Psoas muscle (tissue), 8 donors: ENCODE measurements around the gene CDKAL1. TPM values are rescaled to one million over a fixed set of nuclear protein-coding genes. Genes with fewer than 3 reads are reported as not detected.
"Not testable (repeated sequence)": the region's sequence is repeated elsewhere in the genome, so short reads cannot be mapped to it uniquely, and the experiment has no call there.

Experiments used
- ATAC-seq, 4 donors: fragments of 200-7000 bp; cut with Tn5 transposase; one replicate each; pipeline ENCODE4 v1.9.1; 2020; ENCODE audit warnings: moderate library complexity in 3 of 4, mild to moderate bottlenecking in 2 of 4
- DNase-seq, 2 donors: peaks; one replicate each; pipeline ENCODE4 v3.0.0-alpha.2; 2020
- H3K27ac ChIP-seq: fragments of 200-600 bp; one replicate; pipeline ENCODE4 v1.8.0; 2022
- H3K27me3 ChIP-seq, 3 donors: fragments of 200-600 bp in 1 of 3; one replicate each; pipeline versions ENCODE4 v1.6.1 to v1.8.0; 2013 to 2022; ENCODE audit warnings: low read length in 2 of 3, mild to moderate bottlenecking in 2 of 3, moderate library complexity in 1 of 3; ENCODE audit not compliant: insufficient read depth in 3 of 3
- H3K36me3 ChIP-seq, 2 donors: fragments of 200-600 bp in 1 of 2; one replicate each; pipeline versions ENCODE4 v1.6.1 to v1.8.0; 2013 to 2022; ENCODE audit warnings: low read depth in 1 of 2, mild to moderate bottlenecking in 1 of 2, moderate library complexity in 1 of 2; ENCODE audit not compliant: insufficient read depth in 1 of 2
- H3K4me1 ChIP-seq: fragments of 200-600 bp; one replicate; pipeline ENCODE4 v1.8.0; 2022
- H3K4me3 ChIP-seq: fragments of 200-600 bp; one replicate; pipeline ENCODE4 v1.8.0; 2022; ENCODE audit warnings: mild to moderate bottlenecking
- H3K9me3 ChIP-seq: fragments of 200-600 bp; one replicate; pipeline ENCODE4 v1.8.0; 2022
- CTCF ChIP-seq: fragments of 200-600 bp; IDR thresholded peaks from one replicate; pipeline ENCODE4 v1.8.0; 2022; ENCODE audit warnings: antibody characterized with exemption
- WGBS, 3 donors: extraction: QIAGEN DNeasy Blood & Tissue Kit; methylation state at CpG; one replicate each; pipeline versions ENCODE4 v1.1.6 to v1.1.7; 2013; 5-methylcytosine and 5-hydroxymethylcytosine counted together
- intact Hi-C, 2 donors: fragments of 100-400 bp; cut with DNase I; formaldehyde crosslinking; loops; one replicate each; pipeline versions ENCODE4 v1.11.0 to v1.14.2; 2022
- polyA plus RNA-seq, 3 donors: library from polyadenylated mRNA; stranded (reverse); fragments of 200-250 nt; gene quantifications; one replicate each; pipeline ENCODE4 v1.2.3, GENCODE V29; 2013
- total RNA-seq, 4 donors: library from RNA; stranded (reverse); fragmentation: NEBNext Ultra II Directional in 2 of 4; extraction: Animal tissue kit (Norgen Biotek cat#: 25700) in 2 of 4; gene quantifications; one replicate each; pipeline versions ENCODE4 v1.2.1 to v1.2.4, GENCODE V29; 2021 to 2023
- donor health status: healthy with polysubstance abuse.
- donor health status: DM: no; HTN: no; CAD: no; lungs with moderate emphysema.
- donor health status: Bipolar disorder and iron deficiency.
- donor health status: healthy.
- donor health status: DM: yes; HTN: yes; CAD: no.
- donor health status: DM: no; HTN: no; CAD: no.
- donor health status: DM: no; HTN: no; CAD: no.
- donor health status: DM: yes; HTN: yes; CAD: no.

Gene CDKAL1
- total and polyA plus RNA-seq, 7 donors, result 4.5 to 16.1 (median 12.9) TPM

- intact Hi-C loops, result no loop called here
- no peak for DNase-seq
- H3K4me3 ChIP-seq, result no peak overlapping the region
- H3K27ac ChIP-seq, result no peak overlapping the region
- ATAC-seq, result no peak
- no peak for TF ChIP-seq CTCF
- no peaks in the 10 kb centered on the region for H3K27me3 ChIP-seq
- no peaks in the 10 kb centered on the region for H3K36me3 ChIP-seq
- WGBS, 3 donors, result 74 to 85% (median 76%) methylated on average over 1 of the region's 1 CpG
- H3K4me1 ChIP-seq, result peaks cover 3% of the 10 kb centered on the region
- no peaks in the 10 kb centered on the region for H3K9me3 ChIP-seq
These were observed 182.6 kb downstream of the CDKAL1 start for GRCh38 chr6:20716865-20717264.

DNA sequence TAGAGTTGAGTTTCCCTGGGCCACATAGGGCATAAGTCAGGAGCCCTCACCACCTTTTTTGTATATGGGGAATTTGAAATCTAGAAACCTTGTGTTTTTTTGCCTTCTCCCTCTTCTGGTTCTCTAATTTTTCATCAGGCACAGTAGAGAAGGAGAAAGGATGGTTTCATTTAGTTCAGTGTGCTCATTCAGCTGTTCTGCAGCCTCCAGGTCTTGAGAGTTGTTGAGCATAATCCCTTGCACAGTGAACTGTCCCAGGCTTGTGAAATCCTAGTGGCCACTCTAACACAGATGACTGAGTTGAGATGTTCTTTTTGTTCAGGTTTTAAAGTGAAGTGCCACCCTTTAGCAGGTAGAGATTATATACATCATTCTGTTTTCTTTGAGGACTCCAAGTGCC, 183.5 kb downstream of the CDKAL1 start:
- DNase-seq (no peak), ATAC-seq (no peak)
- no peak overlapping the region for H3K27ac ChIP-seq
- no peak overlapping the region for H3K4me3 ChIP-seq
- TF ChIP-seq CTCF, result no peak
- H3K27me3 ChIP-seq, result no peaks in the 10 kb centered on the region
- no peaks in the 10 kb centered on the region for H3K36me3 ChIP-seq
- peaks cover 3% of the 10 kb centered on the region for H3K4me1 ChIP-seq
- intact Hi-C loops, result no loop called here
- H3K9me3 ChIP-seq, result no peaks in the 10 kb centered on the region

DNA sequence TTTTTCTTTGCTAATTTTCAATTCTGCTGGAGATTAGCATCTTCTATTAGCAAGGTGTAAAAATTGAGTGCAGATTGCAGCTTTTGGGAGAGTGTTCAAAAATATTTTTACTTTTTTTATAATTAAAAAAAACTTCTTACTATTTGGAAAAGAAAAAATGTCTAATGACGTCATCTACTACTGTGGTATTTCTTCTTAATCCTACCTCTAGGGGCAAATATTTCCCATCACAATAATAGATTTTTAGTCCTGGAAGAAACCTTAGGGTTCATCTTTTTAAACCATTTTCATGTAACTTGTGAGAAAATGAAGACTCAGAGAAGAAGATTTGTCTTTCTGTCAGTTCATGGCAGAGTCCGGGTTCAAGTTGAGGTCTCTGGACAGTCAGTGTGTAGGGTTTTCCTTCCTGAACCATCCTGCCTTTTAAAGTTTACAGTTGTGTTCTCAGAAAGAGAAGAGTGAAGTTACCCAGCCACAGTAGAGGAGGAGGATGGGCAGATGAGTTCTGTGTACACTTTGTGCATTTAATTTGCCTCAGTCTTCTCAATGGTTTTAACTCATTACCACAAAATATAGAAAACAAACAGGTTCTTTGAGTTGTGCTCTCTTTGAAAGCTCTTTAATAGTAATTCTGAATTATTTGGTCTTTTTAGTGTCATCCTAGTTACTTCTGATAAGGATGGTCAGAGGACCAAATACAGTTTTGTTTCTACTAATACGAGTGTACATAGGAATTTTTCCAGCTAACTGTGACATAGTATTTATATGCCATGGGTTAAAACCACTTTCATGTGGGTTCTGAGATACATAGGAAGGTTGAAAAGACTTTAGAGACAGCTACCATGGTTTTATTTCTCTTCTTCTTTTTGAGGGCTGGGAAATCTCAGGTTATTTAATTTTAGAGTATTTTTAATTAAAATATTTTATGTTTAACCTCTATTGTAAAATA, 184.7 kb downstream of the CDKAL1 start:
- Histone ChIP-seq H3K4me3 (no peak overlapping the region), H3K9me3 (no peaks in the 10 kb centered on the region), H3K27me3 (no peaks in the 10 kb centered on the region), H3K36me3 (no peaks in the 10 kb centered on the region), H3K27ac (no peak overlapping the region), H3K4me1 (peaks cover 3% of the 10 kb centered on the region)
- intact Hi-C loops, result no loop called here
- no peak for ATAC-seq
- 77 to 84% (median 82%) methylated on average over 3 of the region's 3 CpGs for WGBS, 3 donors
- no peak for TF ChIP-seq CTCF
- DNase-seq, result no peak

- Histone ChIP-seq H3K27ac (no peak overlapping the region), H3K36me3 (no peaks in the 10 kb centered on the region), H3K4me1 (peaks cover 3% of the 10 kb centered on the region), H3K27me3 (no peaks in the 10 kb centered on the region), H3K9me3 (no peaks in the 10 kb centered on the region), H3K4me3 (no peak overlapping the region)
- DNase-seq (no peak), ATAC-seq (no peak)
- 94% methylated on average over 2 of the region's 2 CpGs for WGBS, 3 donors
- intact Hi-C loops, result no loop called here
- TF ChIP-seq CTCF, result no peak
These were observed 185.7 kb downstream of the CDKAL1 start for GRCh38 chr6:20719980-20720379.

GRCh38 chr6:20721121-20721520, 186.9 kb downstream of the CDKAL1 start:
- DNase-seq, intact Hi-C loops, H3K27ac ChIP-seq, H3K4me3 ChIP-seq, ATAC-seq, H3K4me1 ChIP-seq, H3K9me3 ChIP-seq, H3K36me3 ChIP-seq, H3K27me3 ChIP-seq: not testable (repeated sequence)
- WGBS, 3 donors, result 65 to 89% (median 65%) methylated on average over 3 of the region's 3 CpGs
